Thyroid gland (tissue), 4 donors: ENCODE results near the gene NUP188. TPM values are rescaled to one million over a fixed set of nuclear protein-coding genes. Genes with fewer than 3 reads are reported as not detected.

Experiments used
- DNase-seq, 2 donors: peaks; one replicate each; pipeline ENCODE4 v3.0.0-alpha.2; 2019
- H3K27ac ChIP-seq, 3 donors: fragments of 200-600 bp; sonication (generic); 1 replicate in 2 of 3; 2 replicates in 1 of 3; pipeline ENCODE4 v1.5.1; 2016 to 2019; ENCODE audit warnings: mild to moderate bottlenecking in 1 of 3, moderate library complexity in 1 of 3
- H3K27me3 ChIP-seq: fragments of 200-600 bp; sonication (generic); one replicate; pipeline ENCODE4 v1.5.1; 2019
- H3K36me3 ChIP-seq, 2 donors: fragments of 200-600 bp; sonication (generic); one replicate each; pipeline ENCODE4 v1.5.1; 2016 to 2019
- H3K4me1 ChIP-seq, 2 donors: fragments of 200-600 bp; sonication (generic); one replicate each; pipeline ENCODE4 v1.5.1; 2017 to 2019
- H3K4me3 ChIP-seq, 3 donors: fragments of 200-600 bp; sonication (generic); replicated peaks in 1 of 3; 1 replicate in 2 of 3; 2 replicates in 1 of 3; pipeline ENCODE4 v1.5.1; 2016; ENCODE audit warnings: mild to moderate bottlenecking in 1 of 3
- H3K9me3 ChIP-seq: fragments of 200-600 bp; sonication (generic); one replicate; pipeline ENCODE4 v1.5.1; 2017
- CTCF ChIP-seq, 6 experiments: fragments of 200-600 bp in 3 of 6; fragments of 450-650 bp in 3 of 6; sonication (generic) in 3 of 6; IDR thresholded peaks; one replicate each; pipeline ENCODE4 v1.5.1; 2016 to 2019; ENCODE audit warnings: antibody characterized with exemption in 6 of 6, mild to moderate bottlenecking in 2 of 6, inconsistent platforms in 1 of 6, moderate library complexity in 1 of 6
- POLR2A ChIP-seq, 2 donors: fragments of 450-650 bp; IDR thresholded peaks; one replicate each; pipeline ENCODE4 v1.6.1; 2017; ENCODE audit warnings: antibody characterized with exemption in 2 of 2, mild to moderate bottlenecking in 2 of 2, moderate library complexity in 1 of 2
- WGBS, 2 donors: methylation state at CpG; one replicate each; pipeline ENCODE4 v1.1.5; 2017; 5-methylcytosine and 5-hydroxymethylcytosine counted together
- intact Hi-C: fragments of 100-400 bp; cut with DNase I; formaldehyde crosslinking; loops from one replicate; pipeline ENCODE4 v1.15.1; 2023
- total RNA-seq, 4 donors: library from RNA; depleted of rRNA; stranded (reverse); fragments of >200 nt; gene quantifications; one replicate each; pipeline ENCODE4 v1.2.3, GENCODE V29; 2016

Gene NUP188
- total RNA-seq, 4 donors from 2014 or later: 27.1 to 78.2 (median 35.8) TPM

DNA sequence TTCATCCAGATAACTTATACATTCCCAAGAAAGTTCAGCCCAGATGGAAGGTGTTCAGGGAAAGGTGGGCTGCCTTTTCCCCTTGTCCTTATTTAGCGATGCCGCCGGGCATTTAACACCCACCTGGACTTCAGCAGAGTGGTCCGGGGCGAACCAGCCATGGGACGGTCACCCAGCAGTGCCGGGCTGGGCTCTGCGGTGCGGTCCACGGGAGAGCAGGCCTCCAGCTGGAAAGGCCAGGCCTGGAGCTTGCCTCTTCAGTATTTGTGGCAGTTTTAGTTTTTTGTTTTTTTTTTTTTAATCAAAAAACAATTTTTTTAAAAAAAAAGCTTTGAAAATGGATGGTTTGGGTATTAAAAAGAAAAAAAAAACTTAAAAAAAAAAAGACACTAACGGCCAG is 30.8 kb upstream of the NUP188 start:
- 82 to 83% methylated on average over 11 of the region's 11 CpGs for WGBS, 2 donors
- no peak overlapping the region for H3K4me3 ChIP-seq

DNA sequence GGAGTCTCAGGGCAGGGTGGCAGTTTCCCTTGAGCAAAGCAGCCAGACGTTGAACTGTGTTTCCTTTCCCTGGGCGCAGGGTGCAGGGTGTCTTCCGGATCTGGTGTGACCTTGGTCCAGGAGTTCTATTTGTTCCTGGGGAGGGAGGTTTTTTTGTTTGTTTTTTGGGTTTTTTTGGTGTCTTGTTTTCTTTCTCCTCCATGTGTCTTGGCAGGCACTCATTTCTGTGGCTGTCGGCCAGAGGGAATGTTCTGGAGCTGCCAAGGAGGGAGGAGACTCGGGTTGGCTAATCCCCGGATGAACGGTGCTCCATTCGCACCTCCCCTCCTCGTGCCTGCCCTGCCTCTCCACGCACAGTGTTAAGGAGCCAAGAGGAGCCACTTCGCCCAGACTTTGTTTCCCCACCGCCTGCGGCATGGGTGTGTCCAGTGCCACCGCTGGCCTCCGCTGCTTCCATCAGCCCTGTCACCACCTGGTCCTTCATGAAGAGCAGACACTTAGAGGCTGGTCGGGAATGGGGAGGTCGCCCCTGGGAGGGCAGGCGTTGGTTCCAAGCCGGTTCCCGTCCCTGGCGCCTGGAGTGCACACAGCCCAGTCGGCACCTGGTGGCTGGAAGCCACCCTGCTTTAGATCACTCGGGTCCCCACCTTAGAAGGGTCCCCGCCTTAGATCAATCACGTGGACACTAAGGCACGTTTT is 30.2 kb upstream of the NUP188 start:
- intact Hi-C loops: no loop called here
- 39 to 41% methylated on average over 26 of the region's 26 CpGs for WGBS, 2 donors
- no peak for TF ChIP-seq CTCF (IDR thresholded peaks at IDR 0.05)
- TF ChIP-seq POLR2A (IDR thresholded peaks at IDR 0.05): peak in 1 of 2 donors; percentile 78
- peak; percentile 94 to 97 for DNase-seq
- Histone ChIP-seq H3K4me1 (peaks cover 73 to 97% of the 10 kb centered on the region in 2 donors), H3K36me3 (peaks cover 0 to 2% of the 10 kb centered on the region in 2 donors), H3K9me3 (no peaks in the 10 kb centered on the region), H3K4me3 (no peak overlapping the region), H3K27me3 (no peaks in the 10 kb centered on the region), H3K27ac (peak overlapping the region; percentile 92 to 100 (median 96))

More for the DNA sequence above, 30.8 kb upstream of the NUP188 start:
- Histone ChIP-seq H3K27me3 (no peaks in the 10 kb centered on the region), H3K36me3 (peaks cover 0 to 2% of the 10 kb centered on the region in 2 donors), H3K9me3 (no peaks in the 10 kb centered on the region), H3K4me1 (peaks cover 73 to 97% of the 10 kb centered on the region in 2 donors), H3K27ac (peak overlapping the region; percentile 92 to 100 (median 96))
- intact Hi-C loops: no loop called here
- TF ChIP-seq CTCF (IDR thresholded peaks at IDR 0.05) (no peak), POLR2A (IDR thresholded peaks at IDR 0.05) (no peak)
- no peak for DNase-seq

DNA sequence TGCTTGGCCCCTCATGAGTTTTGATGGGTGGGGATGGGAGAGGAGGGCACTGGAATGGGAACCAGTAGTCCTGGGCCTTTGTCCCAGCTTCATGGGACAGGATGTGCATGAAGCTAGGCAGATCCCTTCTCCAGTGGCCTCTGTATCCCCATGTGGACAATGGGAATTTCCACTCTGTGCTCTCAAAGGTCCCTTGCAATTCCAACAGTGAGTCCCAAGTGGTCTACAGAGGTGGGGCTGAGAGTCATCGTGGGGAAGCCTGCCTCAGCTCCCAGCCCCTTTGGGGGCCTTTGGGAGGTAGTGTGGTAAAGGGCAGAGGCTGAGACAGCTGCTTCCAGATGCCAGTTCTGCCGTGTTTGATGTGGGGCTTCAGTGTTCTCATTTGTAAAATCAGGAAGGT is 28.6 kb upstream of the NUP188 start:
- no peak overlapping the region for H3K4me3 ChIP-seq
- intact Hi-C loops: no loop called here
- peaks cover 0 to 2% of the 10 kb centered on the region in 2 donors for H3K36me3 ChIP-seq
- H3K27ac ChIP-seq: peak overlapping the region; percentile 80 to 100 (median 92)
- no peak for DNase-seq
- no peak for TF ChIP-seq CTCF (IDR thresholded peaks at IDR 0.05)
- TF ChIP-seq POLR2A (IDR thresholded peaks at IDR 0.05): no peak
- no peaks in the 10 kb centered on the region for H3K9me3 ChIP-seq
- H3K4me1 ChIP-seq: peaks cover 64 to 91% of the 10 kb centered on the region in 2 donors
- no peaks in the 10 kb centered on the region for H3K27me3 ChIP-seq
- 60 to 75% methylated on average over 1 to 2 of the region's 2 CpGs for WGBS, 2 donors

DNA sequence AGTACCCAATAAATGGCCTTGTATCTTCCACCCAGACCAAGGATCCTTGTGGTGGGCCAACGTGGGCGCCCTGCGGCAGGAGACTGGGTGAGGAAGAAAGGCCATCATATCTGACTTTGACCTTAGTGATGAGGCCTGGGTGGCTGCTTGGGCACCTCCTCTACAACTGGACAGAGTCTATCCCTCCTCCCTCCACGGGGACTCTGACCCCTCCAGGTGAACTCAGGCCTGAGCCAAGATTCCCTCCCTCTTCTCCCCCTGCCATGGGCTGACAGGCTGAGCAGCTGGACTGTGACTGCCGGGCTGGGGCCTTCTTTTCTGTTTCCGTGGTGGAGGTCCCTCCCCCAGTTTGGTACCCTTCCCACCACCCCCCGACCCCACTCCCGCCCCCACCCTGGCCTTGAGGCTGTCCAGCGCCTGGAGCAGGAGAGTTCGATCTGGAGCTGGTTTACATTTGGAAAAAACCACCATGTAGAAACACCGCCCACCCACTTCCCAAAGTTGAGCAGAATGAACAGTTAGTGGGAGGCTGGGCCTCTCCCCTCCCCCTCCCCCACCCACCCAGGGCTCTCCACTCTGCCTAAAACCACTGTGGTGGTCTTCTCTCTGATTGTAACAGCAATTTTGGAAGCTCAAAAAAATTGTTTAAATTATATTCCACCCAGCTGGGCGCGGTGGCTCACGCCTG is 28.0 kb upstream of the NUP188 start:
- H3K27ac ChIP-seq: peak overlapping the region; percentile 80 to 100 (median 92)
- H3K4me1 ChIP-seq: peaks cover 59 to 84% of the 10 kb centered on the region in 2 donors
- intact Hi-C loops: loop anchor here (5.0 kb wide), 1 partner anchor 37 kb away; the partner anchor contains the start of genes KYAT1 and LRRC8A
- peaks cover 0 to 2% of the 10 kb centered on the region in 2 donors for H3K36me3 ChIP-seq
- DNase-seq: peak in 1 of 2 donors; percentile 47
- H3K9me3 ChIP-seq: no peaks in the 10 kb centered on the region
- H3K27me3 ChIP-seq: no peaks in the 10 kb centered on the region
- no peak for TF ChIP-seq CTCF (IDR thresholded peaks at IDR 0.05)
- TF ChIP-seq POLR2A (IDR thresholded peaks at IDR 0.05): no peak
- no peak overlapping the region for H3K4me3 ChIP-seq
- WGBS, 2 donors: 72 to 76% methylated on average over 10 to 14 of the region's 14 CpGs
